Stimulated activated CD8-positive, alpha-beta memory T cell treated with anti-CD3 and anti-CD28 coated beads, Interleukin-4, amount 100 ng/mL, for 4 hours (primary cell): ENCODE results near the gene ZNF835.

Experiments used
- DNase-seq, 2 donors: peaks; one replicate each; pipeline ENCODE4 v3.0.0-alpha.2; 2020; ENCODE audit warnings: low read depth in 2 of 2, low spot score in 1 of 2

ZNF835 gene

DNA sequence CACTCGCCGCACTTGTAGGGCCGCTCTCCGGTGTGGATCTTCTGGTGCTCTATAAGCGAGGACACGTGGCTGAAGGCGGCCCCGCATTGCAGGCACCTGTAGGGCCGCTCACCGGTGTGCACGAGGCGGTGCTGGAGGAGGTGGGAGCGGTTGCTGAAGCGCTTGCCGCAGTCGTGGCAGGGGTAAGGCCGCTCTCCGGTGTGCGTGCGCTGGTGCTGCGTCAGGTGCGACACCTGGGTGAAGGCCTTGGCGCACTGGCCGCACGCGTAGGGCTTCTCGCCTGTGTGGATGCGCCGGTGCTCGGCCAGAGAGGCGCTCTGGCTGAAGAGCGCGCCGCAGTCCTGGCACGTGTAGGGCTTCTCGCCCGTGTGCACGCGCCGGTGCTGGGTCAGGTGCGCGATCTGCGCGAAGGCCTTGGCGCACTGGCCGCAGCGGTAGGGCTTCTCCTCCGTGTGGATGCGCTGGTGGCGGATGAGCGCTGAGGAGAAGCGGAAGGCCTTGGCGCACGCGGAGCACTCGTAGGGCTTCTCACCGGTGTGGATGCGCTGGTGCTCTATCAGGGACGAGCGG is 7.5 kb downstream of the ZNF835 start:
- no peak for DNase-seq

DNA sequence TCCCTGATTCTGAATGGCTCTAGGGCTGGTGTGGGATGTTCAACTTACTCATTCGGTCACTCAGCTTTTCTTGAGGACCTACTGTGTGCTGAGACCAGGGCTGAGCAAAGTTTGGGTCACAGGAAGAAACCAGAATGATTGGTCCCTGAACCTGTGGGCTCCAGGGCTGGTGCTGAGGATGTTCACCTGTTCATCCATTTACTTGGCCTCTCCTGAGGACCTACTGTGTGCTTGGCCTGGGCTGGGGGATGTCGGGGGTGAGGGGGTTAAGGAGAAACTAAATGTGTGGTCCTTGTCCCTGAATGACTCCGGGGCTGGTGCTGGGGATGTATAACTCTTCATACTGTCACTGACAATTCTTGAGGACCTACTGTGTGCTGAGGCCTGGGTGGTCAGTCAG is 10.3 kb downstream of the ZNF835 start:
- no peak for DNase-seq

DNA sequence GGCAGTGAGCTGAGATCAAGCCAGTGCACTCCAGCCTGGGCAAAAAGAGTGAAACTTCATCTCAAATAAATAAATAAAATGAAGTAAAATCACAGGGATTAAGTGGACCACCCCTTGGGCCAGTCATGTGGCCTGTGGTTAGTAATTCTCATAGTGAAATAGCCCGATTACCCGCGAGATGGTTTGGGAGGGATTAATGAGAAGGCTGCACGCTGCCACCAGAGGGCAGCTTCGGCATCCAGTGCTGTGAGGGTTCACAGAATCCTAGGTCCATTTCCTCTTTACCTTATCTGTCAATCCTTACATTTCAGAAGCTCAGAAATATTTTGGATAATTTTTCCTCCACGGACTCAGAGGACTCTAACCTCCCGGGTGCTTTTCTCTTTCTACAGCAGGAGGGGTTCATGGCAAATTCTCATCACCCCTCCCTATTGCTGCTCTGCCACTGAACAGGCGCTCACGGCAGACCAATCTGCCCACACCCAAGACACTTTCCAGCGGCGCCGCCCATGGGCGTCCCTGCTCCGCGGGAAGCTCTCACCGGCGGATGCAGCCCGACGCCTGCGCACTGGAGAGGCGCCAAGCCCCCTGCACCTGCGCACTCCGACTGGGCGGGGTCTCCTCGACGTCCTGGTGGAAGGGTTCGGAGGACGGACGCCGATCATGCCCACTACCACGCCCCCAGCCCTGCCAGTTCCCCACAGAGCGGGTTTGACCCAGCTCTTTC is 11.0 kb downstream of the ZNF835 start:
- no peak for DNase-seq

DNA sequence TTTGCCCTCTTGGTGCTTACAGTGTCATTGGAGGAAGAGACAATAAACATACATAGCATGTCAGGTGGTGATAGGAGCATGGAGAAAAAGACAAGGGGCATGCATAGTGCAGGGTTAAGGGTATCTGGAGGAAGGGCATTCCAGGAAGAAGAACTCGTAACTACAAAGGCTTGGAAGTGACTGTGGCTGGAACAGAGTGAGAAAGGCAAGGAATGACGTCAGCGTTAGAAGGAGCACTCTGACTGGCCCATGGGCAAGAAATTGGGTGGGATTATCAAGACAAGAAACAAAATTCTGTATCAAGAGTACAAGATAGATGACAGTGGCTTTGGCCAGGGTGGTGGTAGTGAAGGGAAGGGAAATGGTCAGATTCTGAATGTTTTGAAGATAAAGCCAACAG is 17.4 kb downstream of the ZNF835 start:
- no peak for DNase-seq

DNA sequence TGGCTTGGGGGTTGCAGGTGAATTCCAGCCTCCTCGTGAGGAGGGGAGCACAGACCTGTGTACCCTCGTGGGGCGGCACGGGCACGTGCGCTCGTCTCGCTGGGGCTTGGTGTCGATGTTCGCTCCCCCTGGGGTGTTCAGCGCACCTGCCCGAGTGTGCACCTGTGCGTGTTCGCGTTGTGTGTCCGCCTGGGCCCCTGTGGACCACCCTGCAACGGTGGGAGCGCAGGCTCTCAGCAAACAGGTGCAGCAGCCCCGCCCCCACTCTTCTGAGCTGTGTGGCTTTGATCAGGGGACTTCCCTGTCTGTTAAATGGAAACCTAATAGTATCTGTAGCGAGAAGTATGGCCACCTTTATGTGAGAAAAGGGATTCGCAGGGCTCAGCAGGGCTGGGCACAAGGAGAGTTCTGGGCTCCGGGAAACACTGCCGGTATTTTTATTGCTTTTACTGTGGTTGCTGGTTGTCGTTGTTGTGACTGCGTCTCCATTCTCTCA is 28.0 kb downstream of the ZNF835 start:
- no peak for DNase-seq

DNA sequence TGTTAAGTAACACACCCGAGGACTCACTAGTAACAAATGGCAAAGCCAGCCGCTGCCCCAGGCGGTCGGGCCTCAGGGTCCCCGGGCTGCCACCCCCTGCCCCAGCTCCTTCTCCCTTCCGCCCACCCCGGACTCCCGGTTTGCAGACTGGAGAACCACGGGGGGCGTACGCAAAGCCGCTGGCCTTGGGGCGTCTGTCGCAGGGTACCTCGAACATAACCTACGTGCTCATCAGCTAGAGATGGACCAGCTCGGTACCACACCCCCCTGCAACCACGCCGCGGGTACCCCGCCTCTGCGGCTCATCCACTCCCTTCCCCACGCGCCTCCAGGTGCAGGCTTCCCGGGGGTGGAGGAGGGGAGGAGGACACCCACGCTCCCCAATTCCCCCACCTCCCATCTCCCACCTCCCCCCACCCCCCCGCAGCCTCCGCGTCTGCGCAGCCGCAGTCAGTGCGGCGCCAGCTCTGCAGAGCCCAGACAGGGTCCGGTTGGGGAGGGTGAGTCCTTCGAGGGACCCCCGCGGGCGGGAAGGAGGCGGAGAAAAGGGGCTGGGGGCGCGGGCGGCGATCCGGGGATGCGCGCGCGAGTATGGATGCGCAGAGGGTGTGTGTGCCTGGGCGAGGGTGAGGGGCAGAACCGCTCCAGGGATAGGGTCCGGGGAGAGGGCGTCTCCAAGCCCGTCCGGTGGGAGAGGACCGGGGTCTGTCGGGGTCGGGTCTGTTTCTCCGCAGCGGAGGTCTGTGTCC is 28.7 kb downstream of the ZNF835 start, which contains the start of gene SMIM17:
Gene SMIM17, plus strand, starts transcription at position 449 of the 749 bp plus-strand sequence. CDS start 2,509 bp downstream, outside the sequence.
- no peak for DNase-seq

DNA sequence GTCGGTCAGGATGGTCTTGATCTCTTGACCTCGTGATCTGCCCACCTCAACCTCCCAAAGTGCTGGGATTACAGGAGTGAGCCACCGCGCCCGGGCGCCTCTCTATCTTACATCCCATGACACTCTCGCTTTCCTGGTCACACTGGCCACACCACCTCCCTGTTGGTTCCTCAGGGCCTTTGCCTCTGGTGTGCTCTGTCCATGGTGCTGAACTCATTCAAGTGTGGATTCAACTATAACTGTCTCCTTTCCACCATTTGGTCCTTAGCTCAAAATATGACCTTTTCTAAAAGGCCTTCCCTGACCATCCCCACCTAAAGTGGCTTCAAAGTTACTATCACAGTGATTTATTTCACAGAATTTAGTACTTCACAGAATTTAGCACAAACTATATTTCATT is 32.3 kb downstream of the ZNF835 start:
- no peak for DNase-seq

DNA sequence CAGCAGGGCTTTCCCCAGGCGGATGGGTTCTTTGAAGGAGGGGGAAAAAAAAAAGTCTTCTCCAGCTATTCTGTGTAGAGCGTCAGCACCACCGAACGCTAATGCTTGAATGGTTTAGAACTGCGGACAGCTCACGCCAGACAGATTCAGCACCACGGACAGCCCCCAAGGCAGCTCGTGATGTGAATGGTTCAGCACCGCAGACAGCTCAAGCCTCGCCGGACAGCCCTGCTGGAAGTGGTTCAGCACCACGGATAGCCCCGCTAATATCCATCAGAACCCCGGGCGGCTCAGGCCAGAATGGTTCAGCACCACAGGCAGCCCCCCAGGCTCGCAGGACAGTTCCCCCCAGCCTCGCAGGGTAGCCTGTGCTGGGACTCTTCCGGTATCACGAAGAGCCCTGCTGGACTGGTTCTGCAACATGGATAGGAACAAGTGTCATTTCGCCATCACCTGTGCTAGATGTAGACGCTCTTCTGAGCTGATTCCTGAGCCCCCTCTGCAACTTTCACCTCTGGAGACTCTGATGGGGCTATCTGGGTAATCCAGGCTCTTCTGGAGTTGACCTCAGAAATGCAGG is 33.5 kb downstream of the ZNF835 start:
- DNase-seq = no peak

DNA sequence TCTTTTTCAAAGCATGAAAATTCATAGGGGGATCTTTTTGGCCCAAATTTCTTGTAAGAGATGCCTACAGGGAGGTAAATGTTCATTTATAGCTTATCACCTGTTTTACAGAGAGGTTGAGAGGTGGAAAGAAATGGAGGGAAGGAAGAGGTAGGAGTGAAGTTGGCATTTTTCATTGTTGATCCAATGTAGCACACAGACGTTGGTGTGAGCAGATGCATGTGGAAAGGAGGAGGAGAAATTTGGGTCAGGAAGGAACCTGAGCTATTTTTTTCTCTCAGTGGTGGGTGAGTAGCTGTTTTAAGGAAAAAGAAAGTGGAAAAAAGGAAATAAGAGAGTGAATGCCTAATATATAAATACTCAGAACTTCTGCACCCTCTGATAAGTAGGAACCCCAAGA is 38.5 kb downstream of the ZNF835 start:
- DNase-seq = no peak

DNA sequence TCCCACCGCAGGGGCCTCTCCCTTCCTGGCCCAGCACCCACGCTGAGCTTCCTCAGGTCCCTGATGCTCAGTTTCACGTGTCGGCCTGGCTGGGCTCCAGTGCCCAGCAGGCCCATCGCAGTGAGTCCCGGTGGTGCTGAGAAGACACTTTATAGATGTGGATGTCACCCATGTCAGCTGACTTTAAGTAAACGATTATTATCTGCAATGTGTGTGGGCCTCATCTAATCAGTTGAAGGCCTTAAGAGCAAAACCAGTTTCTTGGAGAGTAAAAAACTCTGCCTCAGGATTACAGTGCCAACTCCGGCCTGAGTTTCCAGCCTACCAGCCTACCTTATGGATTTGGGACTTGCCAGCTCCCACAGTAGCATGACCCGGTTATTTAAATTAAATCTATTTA is 45.8 kb downstream of the ZNF835 start:
- no peak for DNase-seq

DNA sequence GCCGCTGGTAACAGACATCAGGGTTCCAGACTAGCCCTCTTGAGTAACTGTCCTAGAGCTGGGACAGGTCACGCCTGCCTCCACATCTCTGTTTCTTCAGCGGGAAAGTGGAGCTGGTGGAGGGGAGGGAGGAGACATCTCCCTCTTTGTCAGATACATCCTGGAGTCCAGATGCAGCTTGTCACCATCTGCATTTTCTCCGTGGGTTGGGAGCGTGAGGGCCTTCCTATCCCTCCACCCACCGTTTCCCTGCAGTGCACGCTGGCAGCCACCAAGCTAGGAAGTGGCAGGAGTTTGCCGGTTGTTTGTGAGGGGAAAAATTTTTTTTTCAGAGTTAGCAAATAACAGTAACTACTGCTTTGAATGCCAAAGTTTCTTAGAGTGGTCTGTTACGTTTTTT is 48.6 kb downstream of the ZNF835 start:
- no peak for DNase-seq

DNA sequence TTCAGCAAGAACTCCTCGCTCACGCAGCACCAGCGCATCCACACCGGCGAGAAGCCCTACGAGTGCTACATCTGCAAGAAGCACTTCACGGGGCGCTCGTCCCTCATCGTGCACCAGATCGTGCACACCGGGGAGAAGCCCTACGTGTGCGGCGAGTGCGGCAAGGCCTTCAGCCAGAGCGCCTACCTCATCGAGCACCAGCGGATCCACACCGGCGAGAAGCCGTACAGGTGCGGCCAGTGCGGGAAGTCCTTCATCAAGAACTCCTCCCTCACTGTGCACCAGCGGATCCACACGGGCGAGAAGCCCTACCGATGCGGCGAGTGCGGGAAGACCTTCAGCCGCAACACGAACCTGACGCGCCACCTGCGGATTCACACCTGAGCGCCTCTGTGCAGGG is 49.2 kb downstream of the ZNF835 start:
- no peak for DNase-seq

DNA sequence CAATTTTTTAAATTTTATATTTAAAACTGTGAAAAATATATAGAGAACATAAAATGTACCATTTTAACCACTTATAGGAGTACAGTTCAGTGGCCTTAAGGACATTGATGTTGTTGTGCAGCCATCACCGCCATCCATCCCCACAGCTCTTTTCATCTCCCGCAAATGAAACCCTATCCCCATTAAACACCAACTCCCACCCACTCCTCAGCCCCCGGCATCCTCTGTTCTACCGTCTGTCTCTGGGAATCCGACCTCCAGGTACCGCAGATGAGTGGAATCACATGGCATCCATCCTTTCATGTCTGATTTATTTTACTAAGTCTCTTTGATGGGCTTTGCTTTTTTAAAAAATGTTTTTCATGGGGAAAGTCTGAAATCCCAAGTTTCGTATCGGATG is 52.4 kb downstream of the ZNF835 start:
- DNase-seq = no peak

DNA sequence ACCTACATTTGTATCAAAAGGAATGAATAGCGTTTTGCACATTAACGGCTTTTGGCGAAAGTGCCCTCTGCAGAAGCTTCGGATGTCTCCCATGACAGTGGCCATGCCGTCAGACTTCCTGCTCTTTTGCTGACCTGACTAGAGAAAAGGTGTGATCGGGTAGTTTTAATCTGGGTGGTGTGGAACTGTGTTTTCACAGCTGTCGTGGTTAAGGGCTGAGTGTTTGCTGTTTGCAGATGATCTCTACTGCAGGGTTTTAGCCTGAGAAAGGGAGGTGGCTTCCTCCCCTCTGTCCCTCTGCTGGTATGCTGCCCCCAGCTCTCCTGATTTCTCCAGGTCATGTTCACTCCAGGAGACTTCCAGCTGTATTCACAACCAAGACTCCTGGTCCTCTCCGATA is 54.0 kb downstream of the ZNF835 start:
- DNase-seq = no peak

DNA sequence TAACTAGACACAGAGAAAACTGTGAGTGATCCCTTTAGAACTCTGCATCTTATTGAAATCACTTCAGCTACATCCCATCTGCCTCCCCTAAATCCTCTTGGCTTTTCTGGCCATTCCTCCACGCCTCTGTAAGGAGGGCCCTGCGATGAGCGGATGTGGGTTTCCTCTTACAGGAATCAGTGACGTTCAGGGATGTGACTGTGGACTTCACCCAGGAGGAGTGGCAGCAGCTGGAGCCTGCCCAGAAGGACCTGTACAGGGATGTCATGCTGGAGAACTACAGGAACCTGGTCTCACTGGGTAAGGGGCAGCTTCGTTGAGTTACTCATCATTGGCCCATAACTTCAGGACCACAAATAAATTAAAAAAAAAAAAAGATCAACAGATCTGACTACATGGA is 57.9 kb downstream of the ZNF835 start:
- no peak for DNase-seq

DNA sequence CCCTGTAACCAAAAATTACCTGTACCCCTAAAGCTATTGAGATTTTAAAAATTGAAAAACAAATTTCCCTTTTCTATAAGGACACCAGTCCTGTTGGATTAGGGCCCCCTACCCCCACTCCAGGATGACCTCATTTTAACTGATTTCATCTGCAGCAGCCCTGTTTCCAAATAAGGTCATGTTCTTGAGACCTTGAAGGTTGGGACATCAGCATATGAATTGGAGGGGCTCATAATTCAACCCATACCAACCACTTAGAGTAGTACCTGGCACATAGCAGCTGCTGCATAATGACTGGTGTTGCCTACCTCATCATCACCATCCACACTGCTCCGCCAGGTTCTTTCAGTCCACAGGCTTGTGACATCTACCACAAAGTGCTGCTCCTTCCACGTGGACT is 58.8 kb downstream of the ZNF835 start:
- DNase-seq = no peak
